Measurements from ENCODE around the gene TBKBP1. TPM values are rescaled to one million over a fixed set of nuclear protein-coding genes. Genes with fewer than 3 reads are reported as not detected.

Gene TBKBP1
- total RNA-seq, 4 donors from 2014 or later = 1.8 to 6.4 (median 4.4) TPM

DNA sequence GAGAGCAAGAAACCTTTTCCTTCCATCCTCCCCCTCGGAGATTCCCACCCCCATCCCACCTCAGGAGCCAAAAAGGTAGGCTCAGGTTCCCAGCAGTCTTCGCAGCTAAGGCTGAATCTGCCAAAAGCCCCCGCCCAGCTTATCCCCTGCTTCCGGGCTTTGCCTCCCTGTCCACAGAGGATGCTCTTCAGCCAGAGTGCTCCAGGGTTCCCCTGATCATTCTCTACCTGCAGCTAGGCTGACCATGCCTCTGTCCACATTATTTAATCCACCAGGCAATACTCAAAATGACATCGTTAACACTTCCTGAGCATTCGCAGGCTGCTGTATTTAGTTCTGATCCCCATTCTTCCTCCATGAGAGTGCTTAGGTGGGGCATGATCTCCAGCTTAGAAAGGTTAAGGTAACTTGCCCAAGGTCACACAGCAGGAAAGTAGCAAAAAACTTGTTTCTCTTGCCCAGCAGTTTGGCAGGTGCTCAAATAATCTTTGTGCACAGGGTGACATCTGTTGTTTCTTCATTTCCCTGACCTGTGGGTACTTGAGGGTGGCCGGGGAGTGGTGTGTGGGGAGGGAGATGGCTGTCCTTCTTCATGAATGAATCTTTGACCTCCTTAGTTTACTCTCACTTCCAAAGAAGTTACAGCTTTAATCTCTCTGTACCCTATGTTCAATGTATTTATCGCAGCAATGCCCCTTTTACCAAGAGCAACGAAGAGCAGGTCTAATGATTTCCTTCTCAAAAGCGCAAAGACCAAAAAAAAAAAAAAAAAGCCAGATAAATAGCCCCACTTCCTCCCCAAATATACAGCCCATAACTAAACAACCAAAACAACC, 848 bp upstream of the TBKBP1 start:
- Histone ChIP-seq H3K27me3 (peaks cover 16% of the 10 kb centered on the region), H3K27ac (peak overlapping the region; percentile 80 to 92 (median 88)), H3K4me3 (peak overlapping the region; percentile 76 to 95 (median 91)), H3K36me3 (no peaks in the 10 kb centered on the region), H3K9me3 (no peaks in the 10 kb centered on the region), H3K4me1 (peaks cover 7 to 32% (median 20%) of the 10 kb centered on the region in 4 donors)
- WGBS, 2 donors (ENCODE audit: low coverage in 1 of 2) = 5 to 22% methylated on average over 4 to 10 of the region's 10 CpGs
- TF ChIP-seq EP300 (IDR thresholded peaks at IDR 0.05; ENCODE audit: low read depth) = no peak
- TF ChIP-seq POLR2AphosphoS5 (IDR thresholded peaks at IDR 0.05) = no peak
- TF ChIP-seq, protein P1, sequence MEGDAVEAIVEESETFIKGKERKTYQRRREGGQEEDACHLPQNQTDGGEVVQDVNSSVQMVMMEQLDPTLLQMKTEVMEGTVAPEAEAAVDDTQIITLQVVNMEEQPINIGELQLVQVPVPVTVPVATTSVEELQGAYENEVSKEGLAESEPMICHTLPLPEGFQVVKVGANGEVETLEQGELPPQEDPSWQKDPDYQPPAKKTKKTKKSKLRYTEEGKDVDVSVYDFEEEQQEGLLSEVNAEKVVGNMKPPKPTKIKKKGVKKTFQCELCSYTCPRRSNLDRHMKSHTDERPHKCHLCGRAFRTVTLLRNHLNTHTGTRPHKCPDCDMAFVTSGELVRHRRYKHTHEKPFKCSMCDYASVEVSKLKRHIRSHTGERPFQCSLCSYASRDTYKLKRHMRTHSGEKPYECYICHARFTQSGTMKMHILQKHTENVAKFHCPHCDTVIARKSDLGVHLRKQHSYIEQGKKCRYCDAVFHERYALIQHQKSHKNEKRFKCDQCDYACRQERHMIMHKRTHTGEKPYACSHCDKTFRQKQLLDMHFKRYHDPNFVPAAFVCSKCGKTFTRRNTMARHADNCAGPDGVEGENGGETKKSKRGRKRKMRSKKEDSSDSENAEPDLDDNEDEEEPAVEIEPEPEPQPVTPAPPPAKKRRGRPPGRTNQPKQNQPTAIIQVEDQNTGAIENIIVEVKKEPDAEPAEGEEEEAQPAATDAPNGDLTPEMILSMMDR (IDR thresholded peaks at IDR 0.05) = no peak
- no peak for TF ChIP-seq POLR2A (IDR thresholded peaks at IDR 0.05)
- in situ Hi-C loops (cut with MboI; ENCODE audit: low pct_ligation_motif_present in 1 of 4, low pct_unique_long_range_greater_than_20kb in 1 of 4, low sequenced_read_pairs in 3 of 4) (loop anchor here in 1 of 4 donors (10.0 kb wide), 1 partner anchor 102 kb away; no protein-coding TSS in a partner anchor), intact Hi-C loops (cut with DNase I; ENCODE audit: low total_unique reads) (no loop called here)
- DNase-seq = no peak

DNA sequence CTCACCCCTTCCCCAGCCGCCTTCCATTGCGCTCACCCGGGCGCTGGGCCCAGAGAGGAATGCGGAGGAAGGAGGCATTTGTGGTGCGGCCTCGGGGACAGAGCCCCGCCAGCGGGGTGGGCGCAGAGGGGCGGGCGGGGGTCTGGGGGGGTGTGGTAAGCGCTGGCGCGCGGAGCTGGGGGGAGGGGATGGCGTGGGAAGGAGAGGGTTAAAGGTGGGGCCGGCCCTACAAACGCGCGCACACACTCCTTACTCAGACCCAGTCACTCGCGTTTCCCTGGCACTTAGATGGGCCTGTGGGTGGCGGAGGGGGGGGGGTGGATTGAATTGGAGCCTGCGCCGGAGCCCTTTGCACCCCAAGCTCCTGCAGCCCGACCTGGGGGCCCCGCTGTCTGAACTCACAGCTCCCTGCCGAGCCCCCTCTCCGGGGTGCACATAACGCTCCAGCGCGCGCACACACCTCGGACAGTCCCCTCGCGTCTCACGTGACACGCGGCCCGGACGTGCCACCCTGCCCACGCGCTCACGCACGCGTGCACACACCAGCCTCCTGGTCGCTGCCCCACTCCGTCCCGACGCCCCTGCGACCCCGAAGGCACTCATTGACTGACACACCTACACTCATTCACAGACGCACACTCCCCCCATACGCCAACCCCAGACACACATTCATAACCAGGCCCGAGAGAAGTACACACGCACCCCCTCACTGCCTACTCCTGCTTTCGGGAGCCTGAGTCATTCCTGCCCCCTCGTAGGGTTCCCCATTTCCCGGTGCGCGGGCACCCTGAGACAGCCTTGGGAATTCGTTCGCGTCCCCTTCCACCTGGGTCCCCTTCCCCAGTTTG, 844 bp downstream of the TBKBP1 start:
- Histone ChIP-seq H3K27ac (peak overlapping the region; percentile 80 to 92 (median 88)), H3K4me3 (peak overlapping the region; percentile 76 to 95 (median 91)), H3K9me3 (no peaks in the 10 kb centered on the region), H3K4me1 (peaks cover 7 to 32% (median 20%) of the 10 kb centered on the region in 4 donors), H3K27me3 (peaks cover 16% of the 10 kb centered on the region), H3K36me3 (no peaks in the 10 kb centered on the region)
- 3% methylated on average over 48 of the region's 65 CpGs; no CpG with 5 or more reads in 1 of the 2 donors for WGBS, 2 donors (ENCODE audit: low coverage in 1 of 2)
- TF ChIP-seq, protein P1 (IDR thresholded peaks at IDR 0.05) = no peak
- TF ChIP-seq POLR2A (IDR thresholded peaks at IDR 0.05) = no peak
- no peak for TF ChIP-seq EP300 (IDR thresholded peaks at IDR 0.05; ENCODE audit: low read depth)
- no peak for TF ChIP-seq POLR2AphosphoS5 (IDR thresholded peaks at IDR 0.05)
- DNase-seq = peak; percentile 61
- in situ Hi-C loops (cut with MboI; ENCODE audit: low pct_ligation_motif_present in 1 of 4, low pct_unique_long_range_greater_than_20kb in 1 of 4, low sequenced_read_pairs in 3 of 4) = loop anchor here in 1 of 4 donors (10.0 kb wide), 1 partner anchor 100 kb away; no protein-coding TSS in a partner anchor
- intact Hi-C loops (cut with DNase I; ENCODE audit: low total_unique reads) = no loop called here

DNA sequence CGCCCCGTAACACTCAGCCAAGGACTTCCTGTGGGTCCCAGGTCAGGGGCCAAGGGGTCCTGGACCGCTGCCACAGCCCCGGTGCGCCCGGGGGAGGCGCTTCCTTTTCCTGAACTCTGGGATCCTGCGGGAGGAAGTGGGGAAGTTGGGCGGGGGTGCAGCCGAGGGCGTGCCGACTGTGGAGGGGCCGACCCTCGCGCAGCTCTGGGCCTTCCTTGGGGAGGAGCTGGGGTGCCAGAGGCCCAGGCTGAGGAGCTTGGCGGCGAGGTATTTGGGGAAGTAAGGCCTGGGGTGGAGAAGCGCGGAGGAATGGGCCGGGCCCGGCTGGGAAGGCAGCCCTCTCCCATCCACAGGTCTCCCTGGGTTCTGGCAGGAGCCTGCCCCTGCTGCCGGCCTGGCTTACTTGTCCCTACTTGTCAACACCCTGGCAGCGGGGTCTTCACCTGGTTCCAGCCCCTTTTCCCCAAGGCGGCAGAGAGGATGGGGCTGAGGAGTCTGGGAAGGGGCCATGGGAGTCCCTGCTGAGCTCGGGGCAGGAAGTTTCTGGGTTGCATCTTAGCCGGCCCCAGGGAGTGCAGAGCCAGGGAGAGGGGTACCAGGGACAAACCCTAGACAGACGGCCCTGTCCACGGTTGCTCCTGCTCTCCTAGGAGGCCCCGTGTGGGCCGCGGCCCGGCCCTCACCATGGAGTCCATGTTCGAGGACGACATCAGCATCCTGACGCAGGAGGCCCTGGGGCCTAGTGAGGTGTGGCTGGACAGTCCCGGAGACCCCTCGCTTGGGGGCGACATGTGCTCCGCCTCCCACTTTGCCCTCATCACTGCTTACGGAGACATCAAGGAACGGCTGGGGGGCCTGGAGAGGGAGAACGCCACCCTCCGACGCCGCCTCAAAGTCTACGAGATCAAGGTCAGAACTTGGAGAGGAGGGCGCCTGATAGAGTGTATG, 1.7 kb downstream of the TBKBP1 start:
- Histone ChIP-seq H3K27me3 (peaks cover 16% of the 10 kb centered on the region), H3K9me3 (no peaks in the 10 kb centered on the region), H3K36me3 (no peaks in the 10 kb centered on the region), H3K27ac (peak overlapping the region; percentile 80 to 92 (median 88)), H3K4me3 (peak overlapping the region; percentile 76 to 95 (median 91)), H3K4me1 (peaks cover 7 to 32% (median 20%) of the 10 kb centered on the region in 4 donors)
- WGBS, 2 donors (ENCODE audit: low coverage in 1 of 2) = 56% methylated on average over 39 of the region's 47 CpGs; no CpG with 5 or more reads in 1 of the 2 donors
- in situ Hi-C loops (cut with MboI; ENCODE audit: low pct_ligation_motif_present in 1 of 4, low pct_unique_long_range_greater_than_20kb in 1 of 4, low sequenced_read_pairs in 3 of 4) = loop anchor here in 1 of 4 donors (10.0 kb wide), 1 partner anchor 99 kb away; no protein-coding TSS in a partner anchor
- DNase-seq = peak; percentile 54
- intact Hi-C loops (cut with DNase I; ENCODE audit: low total_unique reads) = no loop called here
- no peak for TF ChIP-seq POLR2AphosphoS5 (IDR thresholded peaks at IDR 0.05)
- no peak for TF ChIP-seq POLR2A (IDR thresholded peaks at IDR 0.05)
- no peak for TF ChIP-seq EP300 (IDR thresholded peaks at IDR 0.05; ENCODE audit: low read depth)
- TF ChIP-seq, protein P1 (IDR thresholded peaks at IDR 0.05) = no peak

All from transverse colon (tissue), 4 donors.